SIG-M5 treated with dmso at 0.1 percent for 504 hours (cell line): ENCODE data around the gene NEO1.
"Not testable (repeated sequence)": the region's sequence is repeated elsewhere in the genome, so short reads cannot be mapped to it uniquely, and the experiment has no call there.

Source experiments
- DNase-seq: peaks from one replicate; lab custom pipeline; 2025; ENCODE audit not compliant: unreplicated experiment; lab: John Stamatoyannopoulos, UW

The NEO1 gene

DNA sequence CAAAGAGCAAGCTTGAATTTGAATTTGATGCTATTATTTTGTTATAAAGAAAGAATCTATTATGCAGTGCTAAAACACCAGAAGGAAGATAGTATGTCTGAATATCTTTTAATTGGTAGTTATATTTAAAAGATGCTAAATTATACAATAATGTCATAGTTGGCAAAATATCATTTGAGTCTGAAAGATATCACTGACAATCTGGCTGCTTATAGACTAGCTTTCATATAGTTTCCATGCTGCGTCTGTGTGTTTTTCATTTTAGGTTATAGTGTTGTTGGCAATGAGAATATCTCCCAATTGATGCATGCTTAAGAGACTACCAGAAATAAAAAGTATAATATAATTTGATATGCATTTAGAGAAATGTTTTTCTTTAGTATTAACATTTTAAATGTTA is 142.9 kb downstream of the NEO1 start:
- no peak for DNase-seq

DNA sequence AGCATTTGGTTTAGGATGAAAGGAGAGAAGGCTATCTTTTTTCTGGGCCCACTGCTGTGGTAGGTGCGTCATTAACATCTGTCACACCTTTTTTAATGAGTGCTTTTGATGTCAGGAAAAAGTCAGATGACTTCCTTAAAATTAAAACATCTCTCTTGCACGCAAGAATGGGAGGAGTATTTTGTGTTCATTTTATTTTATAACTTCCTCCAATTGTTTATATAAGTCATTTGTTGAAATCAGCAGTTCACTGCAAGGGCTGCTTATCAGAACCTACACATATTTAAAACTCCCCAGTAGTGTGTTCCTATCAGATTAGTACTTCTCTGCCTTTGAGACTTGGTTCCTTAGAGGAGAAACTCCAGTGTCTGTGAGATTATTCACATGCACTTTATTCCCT is 143.8 kb downstream of the NEO1 start:
- no peak for DNase-seq

DNA sequence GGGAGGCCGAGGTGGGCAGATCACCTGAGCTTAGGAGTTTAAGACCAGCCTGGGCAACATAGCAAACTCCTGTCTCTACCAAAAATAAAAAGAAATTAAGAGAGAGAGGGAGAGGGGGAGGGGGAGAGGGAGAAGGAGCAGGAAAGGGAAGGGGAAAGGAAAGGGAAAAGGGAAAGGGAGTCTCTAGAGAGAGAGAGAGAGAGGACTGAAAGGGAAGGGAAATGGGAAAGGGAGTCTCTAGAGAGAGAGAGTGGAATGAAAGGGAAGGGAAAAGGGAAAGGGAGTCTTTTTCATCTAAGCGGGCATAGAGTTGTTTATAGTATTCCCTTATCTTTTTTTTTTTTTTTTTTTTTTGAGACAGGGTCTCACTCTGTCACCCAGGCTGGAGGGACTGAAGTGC is 148.1 kb downstream of the NEO1 start:
- DNase-seq = no peak

DNA sequence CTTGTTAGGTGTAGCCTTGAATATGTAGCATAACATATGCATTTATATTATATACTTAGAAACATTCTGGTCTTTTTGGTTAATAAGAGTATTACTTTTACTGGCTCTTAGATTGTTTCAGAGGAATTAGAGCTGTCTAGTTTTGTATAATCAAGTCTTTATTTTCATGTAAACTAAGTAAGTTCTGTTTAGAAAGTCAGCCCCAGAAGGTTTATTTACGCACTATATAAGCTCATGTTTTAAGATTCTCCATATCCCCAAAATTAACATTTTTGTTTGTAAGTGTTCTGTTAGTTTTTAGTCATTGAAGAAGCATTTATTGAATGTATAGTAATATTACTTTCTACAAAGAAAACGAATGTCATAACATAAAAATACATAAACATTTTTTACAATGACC is 158.4 kb downstream of the NEO1 start:
- DNase-seq = no peak

DNA sequence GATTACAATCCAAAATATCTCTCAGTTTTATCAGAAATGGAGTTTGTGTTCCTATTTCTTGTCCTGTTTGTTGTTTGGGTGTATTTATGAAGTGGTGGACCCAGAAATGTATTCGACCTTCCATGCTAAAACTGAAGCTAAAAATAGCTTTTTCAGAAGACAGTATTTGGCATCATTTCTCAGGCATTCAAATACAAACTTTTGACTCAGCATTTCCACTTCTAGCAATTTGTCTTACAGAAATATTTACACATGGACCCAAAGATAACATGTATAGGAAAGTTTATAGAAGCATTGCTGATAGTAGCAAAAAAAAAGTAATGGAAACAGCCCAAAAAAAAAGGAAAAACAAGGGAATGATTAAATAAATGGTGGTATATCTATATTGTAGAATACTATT is 160.2 kb downstream of the NEO1 start:
- no peak for DNase-seq

DNA sequence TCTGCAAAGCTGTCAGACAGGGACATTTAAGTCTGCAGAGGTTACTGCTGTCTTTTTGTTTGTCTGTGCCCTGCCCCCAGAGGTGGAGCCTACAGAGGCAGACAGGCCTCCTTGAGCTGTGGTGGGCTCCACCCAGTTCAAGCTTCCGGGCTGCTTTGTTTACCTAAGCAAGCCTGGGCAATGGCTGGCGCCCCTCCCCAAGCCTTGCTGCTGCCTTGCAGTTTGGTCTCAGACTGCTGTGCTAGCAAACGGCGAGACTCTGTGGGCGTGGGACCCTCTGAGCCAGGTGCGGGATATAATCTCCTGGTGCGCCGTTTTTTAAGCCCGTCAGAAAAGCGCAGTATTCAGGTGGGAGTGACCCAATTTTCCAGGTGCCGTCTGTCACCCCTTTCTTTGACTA is 169.2 kb downstream of the NEO1 start:
- not testable (repeated sequence) for DNase-seq

DNA sequence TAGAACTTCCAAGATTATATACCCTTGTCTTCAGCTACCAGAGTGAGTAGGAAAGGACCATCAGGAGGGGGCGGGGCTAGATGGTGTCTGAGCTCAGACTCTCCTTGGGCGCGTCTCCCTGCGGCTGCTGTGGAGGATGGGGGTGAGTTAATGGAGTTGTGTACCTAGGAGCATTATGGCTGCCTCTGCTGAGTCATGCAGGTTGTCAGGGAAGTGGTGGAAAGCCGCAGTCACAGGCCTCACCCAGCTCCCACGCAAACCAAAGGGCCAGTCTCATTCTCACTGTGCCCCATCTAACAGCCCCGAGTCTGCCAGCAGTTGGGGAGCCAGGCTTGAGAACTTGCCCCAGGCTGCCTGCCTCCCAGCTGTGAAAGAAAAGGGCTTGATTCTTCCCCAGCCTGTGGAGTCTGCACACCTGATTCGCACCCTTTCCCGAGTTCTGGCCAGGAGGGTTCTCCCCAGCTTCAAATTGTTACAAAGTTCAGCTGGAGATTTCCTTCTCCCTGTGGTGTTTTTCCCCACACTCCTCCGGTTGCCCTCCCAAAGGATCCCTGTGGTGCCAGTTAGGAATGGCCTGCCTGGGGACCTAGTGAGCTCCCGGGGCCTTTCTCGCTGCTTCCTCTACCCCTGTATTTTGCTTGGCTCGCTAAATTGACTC is 173.2 kb downstream of the NEO1 start:
- DNase-seq = no peak

DNA sequence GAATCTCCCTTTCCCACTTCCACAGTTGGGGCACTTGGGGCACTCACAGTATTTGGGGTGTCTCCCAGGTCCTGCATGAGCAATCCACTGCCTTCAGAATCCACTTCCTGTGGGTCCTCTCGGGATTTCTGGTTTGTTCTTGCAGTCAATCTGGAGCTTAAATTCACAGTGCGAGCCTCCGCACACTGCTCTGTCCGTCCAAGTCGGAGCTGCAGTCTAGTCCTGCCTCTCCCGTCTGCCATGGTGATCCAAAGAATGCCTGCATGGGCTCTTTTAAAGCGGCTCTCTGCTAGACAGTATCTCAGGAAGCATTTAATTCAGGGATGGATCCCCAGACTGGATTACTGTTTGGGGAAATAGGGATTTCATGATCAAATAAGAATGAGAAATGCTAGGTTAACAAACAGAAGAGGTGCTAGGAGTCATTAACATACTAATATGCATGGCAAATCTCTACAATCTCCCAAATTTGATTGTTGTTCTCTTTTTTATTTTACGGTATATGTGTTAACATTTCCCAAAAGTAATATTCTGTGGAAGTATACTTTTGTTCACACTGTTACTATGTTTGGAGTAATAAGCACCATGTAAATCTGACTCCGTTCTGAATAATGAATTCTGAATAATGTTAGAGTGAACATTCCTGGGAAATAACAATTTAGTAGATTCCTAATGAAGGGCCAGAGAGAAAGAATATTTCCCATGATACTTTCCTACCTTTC is 174.0 kb downstream of the NEO1 start:
- DNase-seq = no peak

DNA sequence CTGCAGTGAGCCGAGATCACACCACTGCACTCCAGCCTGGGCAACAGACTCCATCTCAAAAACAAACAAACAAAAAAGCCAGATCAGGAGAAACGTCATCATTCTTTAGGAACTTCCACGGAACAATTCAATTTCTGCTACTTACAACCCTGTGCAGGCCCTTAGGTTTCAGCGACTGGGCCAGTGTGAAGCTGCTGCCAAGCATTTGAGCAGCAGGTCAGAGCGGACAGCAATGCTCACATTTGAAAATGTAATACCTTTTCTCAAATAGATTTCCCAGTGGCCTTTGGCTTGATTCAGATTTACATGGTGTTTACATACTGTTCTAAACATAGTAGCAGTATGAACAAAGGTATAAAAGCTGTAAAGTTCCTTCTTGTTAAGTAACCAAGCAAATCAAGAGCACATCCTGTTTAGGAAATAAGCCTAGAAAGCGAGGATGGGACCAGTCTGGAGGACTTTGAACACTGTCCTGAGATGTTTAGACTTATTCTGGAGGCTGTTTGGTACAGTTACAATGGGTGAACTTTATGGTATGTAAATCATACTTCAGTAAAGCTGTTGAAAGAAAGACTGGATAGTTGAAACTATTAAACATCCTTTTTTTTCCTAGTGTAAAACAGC is 175.3 kb downstream of the NEO1 start:
- no peak for DNase-seq

DNA sequence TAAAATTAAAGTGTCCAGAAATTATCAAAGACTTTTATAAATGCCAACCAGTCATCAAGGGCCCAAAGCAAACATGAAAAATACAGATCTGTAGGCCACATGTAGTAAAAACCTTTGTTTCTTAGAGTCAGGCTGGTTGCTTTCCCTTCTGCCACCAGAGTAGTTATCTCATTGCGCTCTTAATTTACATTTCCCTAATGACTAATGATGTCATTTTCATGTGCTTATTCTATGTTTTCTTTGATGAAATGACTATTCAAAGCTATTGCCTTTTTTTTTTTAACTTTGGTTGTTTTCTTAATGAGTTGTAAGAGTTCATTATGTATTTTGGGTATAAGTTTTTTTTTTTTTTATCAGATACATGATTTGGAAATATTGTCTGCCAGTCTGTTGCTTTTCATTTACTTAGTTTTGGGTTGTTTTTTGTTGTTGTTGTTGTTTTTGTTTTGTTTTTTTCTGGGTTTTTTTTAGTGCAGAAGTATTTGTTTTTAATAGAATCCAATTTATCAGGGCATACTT is 175.9 kb downstream of the NEO1 start:
- no peak for DNase-seq

DNA sequence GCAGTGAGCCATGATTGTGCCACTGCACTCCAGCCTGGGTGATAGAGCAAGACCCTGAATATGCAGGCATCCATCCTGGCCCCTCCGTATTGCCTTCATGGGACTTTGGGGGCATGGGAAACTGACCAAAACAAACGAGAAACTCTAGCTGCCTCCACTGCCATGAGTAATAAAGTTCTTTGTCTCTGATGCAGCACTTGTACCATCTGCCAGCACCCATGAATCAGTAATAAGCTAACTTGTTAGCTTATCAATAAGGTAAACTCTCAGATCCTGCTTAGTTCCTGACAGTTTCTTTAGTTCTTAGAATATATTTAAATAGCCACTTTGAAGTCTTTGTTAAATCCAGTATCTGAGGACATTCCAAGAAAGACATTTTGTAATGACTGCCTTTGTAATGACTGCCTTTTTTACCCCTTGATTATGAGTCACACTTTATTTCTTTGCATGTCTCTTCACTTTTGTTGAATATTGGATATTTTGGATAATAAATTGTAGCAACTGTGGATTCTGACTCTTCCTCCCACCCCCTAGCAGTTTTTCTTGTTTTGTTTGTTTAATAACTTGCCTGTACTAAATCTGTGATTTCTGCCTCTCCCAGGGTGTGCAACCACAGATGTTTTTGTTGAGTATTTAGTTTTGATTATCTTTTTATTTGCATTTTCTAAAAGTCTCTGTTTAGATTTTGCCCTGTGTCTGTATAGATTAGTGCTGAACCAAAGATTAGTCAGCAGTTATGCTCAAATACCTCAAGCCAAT is 179.6 kb downstream of the NEO1 start:
- DNase-seq = no peak

DNA sequence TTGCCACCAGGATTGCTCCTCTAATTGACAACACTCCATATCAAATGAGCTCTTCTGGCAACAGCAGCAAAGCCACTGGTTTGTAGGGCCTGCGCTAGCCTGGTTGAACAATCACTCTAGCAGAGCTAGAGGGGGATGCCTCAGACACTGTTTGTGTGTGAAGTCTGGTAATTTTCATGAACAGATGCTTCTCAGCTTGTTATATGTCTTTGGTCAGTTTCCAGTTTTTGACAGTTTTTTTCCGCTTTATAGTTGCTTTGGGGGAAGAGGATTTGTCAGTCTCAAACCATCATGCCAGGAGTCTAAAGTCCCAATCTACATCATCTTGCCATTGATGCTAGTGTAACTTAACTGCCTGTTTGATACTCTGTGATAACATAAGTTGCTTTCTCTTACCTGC is 180.5 kb downstream of the NEO1 start:
- DNase-seq = no peak

DNA sequence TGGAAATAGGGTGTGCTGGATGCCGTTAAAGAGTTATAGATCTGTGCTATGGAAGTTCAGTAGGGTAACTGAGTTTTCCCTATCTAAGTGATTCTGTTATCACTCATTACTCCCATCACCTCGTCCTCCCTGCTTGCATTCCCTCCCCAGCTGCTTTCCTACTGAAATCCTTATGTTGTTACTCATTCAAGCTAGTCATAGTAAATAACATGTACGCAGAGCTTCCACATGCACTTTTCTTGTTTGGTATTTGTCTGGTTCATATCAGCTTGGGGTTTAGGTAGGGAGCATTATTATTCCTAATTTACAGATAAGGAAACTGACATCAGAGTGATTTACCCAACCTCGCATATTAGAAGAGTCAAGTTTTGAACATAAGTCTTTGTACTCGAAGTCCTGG is 181.4 kb downstream of the NEO1 start:
- no peak for DNase-seq

DNA sequence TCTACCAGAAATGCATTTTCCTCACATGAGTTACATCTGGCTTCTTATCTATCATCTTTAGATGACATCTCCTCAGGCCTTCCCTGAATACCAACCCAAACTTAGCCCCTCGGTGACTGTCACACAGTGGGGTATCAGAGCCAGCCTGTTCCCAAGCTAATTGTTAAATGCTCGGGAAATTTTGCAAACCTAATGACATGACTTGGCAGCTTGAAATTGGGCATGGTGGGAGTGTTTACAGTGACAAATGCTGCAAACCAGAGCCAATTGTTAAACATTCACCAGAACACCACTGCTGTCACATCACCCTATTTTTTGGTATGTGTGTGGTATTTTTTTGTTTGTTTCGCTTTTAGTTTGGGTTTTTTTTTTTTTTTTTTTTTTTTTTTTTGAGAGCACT is 185.6 kb downstream of the NEO1 start:
- DNase-seq = no peak

DNA sequence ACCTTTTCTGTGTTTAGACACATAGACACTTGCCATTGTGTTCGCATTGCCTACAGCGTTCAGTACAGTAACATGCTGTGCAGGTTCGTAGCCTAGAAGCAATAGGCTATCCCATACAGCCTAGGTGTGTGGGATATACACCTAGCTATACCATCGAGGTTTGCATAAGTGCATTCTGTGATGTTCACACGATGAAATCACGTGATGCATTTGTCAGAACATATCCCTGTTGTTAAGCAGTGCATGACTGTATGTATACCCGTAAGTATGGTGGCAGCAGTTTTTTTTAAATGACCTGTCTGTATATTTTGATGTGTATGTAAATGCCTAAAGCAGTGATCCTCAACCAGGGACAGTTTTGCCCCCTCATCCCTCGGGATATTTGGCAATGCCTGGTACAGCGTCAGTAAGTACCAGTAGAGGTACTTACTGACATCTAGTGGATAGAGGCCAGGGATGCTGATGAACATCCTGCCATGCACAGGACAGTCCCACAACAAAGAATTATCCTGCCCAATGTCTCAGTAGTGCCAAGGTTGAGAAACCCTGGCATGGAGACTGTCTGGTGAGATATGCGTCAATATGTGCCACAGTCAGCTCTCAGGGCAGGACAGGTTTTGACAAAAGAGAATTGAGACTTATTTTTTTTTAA is 187.4 kb downstream of the NEO1 start:
- DNase-seq = peak; percentile 3

DNA sequence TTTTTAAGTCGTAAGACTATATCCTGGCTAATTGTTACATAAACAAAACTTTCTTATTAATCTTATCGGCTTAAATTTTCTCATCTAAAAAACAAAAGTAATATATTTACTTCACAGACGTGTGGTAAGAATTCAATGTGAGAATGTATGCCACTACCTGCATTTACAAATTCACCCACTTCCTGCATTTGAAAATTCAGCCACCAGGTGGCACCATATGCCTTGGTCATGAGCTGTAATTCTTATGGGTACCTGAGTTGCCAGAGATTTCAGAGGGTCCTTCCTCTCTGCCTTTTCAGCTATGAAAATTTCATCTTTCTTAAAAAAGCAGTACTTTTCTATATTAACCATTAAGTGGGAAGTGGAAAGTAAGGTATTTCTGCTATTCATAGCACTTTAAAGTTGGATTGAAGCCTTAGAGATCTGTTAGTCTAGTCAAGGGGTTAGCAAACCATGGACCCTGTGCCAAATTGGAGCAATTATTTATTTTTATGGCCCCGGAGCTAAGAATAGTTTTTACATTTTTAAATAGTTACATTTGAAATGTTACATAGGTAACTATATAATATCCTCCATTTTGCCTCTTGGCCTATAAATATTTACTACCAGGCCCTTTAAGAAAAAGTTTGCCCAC is 188.7 kb downstream of the NEO1 start:
- DNase-seq = peak; percentile 36

DNA sequence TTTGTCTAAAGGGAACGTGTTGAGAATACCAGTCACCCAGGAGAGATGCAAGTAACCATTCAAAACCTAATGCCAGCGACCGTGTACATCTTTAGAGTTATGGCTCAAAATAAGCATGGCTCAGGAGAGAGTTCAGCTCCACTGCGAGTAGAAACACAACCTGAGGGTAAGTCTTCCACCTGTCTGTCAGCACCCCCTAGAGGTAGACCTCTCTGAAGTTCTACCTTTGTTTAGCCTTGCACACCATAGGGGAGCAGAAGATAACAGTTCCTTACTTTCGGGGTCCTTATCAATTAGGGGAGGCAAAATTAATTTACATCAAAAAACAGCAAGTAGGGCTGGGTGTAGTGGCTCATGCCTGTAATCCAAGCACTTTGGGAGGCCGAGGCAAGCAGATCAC is 192.1 kb downstream of the NEO1 start:
- peak; percentile 12 for DNase-seq

DNA sequence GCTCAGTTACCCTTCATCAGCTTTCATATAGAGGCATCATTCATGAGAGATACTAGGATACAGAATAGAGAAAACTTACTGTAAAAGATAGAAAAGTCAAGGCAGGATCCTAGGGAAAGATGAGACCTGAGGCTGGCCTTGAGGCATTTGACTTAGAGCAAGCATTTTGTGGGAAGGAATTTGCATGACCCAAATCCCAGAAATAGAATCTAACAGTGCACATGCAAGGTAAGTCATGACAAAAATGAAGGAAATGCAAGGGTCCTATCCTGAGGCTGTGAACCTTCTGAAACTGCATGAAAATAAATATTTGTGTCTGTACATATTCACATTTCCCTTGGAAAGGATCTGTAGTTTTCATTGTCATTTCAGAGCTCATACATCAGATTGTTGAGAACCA is 194.2 kb downstream of the NEO1 start:
- DNase-seq = no peak

DNA sequence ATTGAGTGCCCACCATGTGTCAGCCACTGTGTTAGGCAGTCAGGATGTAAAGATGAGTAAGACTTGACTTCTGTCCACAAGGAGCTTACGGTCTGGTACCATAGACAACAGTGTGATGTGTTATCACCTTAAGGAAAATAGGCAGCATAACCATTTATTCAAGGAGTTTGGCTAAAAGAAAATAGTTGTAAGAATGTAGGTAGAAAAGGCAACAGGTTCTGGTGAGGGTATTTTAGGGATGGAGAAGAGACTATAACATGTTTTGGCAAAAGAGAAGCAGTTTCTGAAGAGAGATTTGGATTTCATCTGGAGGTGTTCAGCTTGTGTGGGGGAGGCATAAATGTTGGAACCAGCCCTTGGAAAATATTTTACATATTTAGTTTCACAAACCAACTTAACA is 194.6 kb downstream of the NEO1 start:
- no peak for DNase-seq

DNA sequence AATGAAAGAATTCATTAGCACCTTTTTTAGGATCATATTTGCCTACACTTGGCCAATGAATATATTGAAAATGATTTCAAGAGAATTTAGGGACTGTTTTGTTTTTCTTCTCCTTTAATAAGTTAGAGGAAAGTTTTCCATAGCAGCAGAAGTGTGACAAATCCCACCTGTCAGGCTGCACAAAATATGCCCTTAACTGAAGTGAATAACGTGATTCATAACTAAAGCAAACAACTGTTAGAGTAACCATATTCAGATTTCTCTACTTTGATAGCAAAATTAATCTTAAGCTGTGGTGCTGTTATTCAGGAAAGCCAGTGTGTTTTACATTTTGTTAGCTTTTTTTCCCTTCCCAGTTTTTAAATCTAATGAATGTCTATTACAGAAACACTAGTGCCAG is 195.1 kb downstream of the NEO1 start:
- no peak for DNase-seq

DNA sequence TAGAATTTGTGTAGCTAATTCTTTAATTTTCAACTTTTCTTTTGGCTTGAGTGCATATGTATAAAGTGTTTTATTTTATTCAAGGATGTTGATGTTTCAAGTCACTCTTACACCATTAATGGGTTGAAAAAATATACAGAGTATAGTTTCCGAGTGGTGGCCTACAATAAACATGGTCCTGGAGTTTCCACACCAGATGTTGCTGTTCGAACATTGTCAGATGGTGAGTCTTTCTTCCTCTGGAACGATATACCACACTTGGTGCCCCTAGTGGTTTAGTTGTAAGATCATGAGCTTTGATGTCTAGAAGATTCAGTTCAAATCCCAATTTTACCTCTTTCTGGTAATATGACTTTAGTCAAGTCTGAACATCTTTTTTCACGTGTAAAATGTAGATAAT is 197.2 kb downstream of the NEO1 start:
- no peak for DNase-seq
